PC-9 (cell line): ENCODE measurements around the gene CCNY.

Source experiments
- CTCF ChIP-seq: fragments of 200-600 bp; sonication (generic); conservative IDR thresholded peaks from 2 replicates; pipeline ENCODE4 v1.6.1; 2017; ENCODE audit warnings: mixed run types, antibody characterized with exemption, mild to moderate bottlenecking, moderate library complexity
- EZH2 ChIP-seq: fragments of 200-600 bp; sonication (generic); IDR thresholded peaks from 2 replicates; pipeline ENCODE4 v1.8.0; 2017; ENCODE audit warnings: antibody characterized with exemption, low read depth

DNA sequence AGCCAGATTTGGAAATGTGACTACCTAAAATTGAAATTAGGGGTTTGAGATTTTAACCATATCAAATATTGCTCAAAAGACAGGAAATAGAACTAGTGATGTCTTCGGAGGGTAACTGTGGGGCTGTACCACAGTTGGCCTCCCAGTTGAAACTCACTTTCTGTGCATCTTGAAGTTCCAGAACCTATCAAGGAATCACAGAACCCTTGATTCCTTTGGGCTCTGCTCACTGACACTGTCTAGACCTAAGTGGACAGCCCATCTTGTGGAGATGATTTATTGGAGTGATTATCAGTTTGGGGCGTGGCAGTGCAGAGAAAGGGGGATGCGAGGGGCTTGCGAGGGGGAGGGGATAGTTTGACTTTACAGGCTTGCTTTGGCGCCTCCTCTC lies 134.6 kb downstream of the CCNY start:
- TF ChIP-seq CTCF (no peak), EZH2 (no peak)
